NCI-H510A (cell line): Measurements from ENCODE around the gene FAM149B1.
"Not testable (repeated sequence)": the region's sequence is repeated elsewhere in the genome, so short reads cannot be mapped to it uniquely, and the experiment has no call there.

ENCODE experiments used
- DNase-seq: peaks from one replicate; lab custom pipeline; 2025; lab: John Stamatoyannopoulos, UW

Gene FAM149B1

DNA sequence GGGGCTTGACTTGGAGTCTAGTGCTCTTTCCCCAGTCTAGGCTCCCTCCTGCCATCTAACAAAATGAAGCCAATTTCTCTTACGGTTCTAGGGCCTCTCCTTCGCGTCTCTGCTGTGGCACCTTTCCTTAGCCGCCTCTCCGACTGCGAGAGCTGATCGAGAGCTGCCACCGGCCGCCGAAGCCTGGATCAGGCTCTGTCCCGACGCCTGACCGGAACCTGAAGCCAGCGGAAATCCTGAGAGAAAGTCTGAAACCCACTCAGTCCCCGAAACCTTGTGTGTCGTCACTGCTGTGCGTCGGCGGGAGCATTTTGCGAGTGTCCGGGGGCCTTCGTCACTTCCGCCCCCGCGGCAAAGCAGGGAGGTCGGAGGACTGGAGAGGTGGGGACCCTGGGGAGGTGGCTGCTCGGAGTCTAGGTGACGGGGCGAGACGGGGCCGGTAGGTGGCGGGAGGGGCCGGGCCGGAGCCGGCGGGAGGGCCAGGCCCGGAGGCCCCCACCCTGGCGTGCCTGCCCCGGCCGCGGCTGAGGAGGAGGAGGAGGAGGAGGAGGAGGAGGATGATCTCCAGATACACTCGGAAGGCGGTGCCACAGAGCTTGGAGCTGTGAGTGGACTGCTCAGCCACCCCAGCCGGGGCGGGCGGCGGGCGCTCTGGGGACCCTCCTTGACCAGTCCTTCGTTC, at the start of gene FAM149B1, which contains the start of gene ECD:
Gene FAM149B1, plus strand, starts transcription at position 337 of the 682 bp plus-strand sequence. Its CDS starts 221 bp downstream, at position 558.
Gene ECD, minus strand, starts transcription at position 226 of the 682 bp plus-strand sequence. CDS start 4,071 bp downstream, outside the sequence.
- DNase-seq: peak; percentile 81

GRCh38 chr10:73119457-73119856, 48.5 kb upstream of the FAM149B1 start:
- no peak for DNase-seq

DNA sequence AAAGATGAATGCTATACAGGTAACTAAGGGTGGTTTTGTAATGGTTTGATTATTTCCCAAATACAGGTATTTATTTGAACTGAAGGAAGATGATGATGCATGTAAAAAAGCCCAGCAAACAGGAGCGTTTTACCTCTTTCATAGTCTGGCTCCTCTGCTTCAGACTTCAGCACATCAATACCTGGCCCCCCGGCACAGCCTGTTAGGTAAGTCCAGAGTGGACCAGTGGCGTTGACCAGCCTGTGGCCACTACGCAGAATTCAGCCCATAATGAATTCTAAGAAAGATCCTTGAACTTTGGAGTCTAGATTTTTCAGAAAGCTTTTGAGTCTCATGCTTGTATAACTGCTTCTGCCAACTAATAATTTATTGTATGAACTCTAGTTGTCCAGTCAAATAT, 48.0 kb upstream of the FAM149B1 start:
- DNase-seq: no peak

- no peak for DNase-seq
These were observed 41.6 kb upstream of the FAM149B1 start for GRCh38 chr10:73126343-73126742.

- no peak for DNase-seq
These were observed 36.6 kb upstream of the FAM149B1 start for GRCh38 chr10:73131301-73131700.

DNA sequence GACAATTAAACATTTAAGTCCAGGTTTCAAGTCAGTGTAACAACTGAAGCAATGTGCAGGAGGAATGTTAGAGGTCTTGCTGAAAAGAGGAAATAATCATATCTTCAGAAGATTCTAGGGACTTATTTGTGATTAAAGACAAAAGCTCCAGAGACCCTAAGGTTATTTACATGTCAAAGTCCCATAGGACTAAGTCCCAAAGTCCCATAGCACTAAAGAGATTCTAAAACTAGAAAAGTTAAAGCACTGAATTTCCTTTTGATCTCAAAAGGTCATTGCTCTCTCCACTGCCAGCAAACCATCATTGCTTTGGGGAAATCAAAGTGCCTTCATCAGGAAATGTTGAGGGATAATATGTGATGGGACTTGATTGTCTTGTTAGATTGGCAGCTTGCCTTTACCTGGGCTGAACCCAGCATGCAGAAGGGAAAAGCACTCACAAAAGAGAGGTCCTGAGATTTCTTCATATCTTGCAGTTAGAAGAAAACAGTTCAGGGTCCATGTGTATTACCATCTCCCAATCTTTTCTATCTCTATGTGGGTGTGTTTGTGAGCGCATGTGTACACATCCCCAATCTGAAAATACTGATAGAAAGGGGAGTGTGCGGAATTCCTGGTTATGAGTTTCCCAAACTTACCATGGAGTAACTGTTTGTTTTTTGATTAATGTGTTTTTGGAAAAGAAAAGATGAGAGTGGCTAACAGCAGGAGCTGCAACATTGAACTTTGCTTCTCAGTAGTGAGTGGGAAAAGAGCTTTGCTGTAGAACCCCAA, 35.8 kb upstream of the FAM149B1 start:
- no peak for DNase-seq

DNA sequence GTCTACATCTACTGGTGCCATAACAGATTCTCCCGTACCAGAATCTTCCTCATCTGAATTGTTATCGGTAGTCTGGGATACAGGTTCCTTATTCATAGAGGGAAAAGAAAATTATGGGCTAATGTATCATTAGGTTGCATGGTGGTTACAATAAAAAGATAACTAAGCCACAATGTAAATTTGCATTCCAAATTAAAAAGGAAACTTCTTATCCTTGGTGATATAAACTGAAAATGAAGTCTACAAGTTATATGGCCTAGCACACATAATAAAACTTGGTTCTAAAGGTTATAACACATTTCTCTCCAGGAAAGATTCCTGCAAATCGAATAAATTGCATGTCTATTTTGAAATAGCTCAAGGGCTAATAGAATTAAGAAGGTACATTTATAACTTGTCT, 33.2 kb upstream of the FAM149B1 start:
- no peak for DNase-seq

DNA sequence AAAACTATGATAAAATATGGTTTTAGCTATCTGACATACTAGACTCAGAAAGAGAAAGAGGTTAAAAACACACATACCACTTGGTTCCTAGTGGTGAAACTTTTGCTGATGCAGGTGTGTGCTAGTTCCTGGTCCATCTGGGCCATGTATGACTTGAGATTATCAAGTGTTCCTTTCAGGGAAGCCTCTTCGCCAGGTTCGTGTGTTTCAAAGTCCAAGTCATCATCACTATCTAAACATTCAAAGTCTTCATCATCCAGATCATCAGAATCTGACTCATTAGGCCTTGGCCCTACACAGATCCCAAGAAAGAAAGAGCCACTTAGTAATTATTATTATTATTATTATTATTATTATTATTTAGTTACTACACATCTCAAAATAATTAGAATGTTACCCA, 31.3 kb upstream of the FAM149B1 start:
- DNase-seq: no peak

- no peak for DNase-seq
These were observed 28.7 kb upstream of the FAM149B1 start for GRCh38 chr10:73139251-73139650.

- no peak for DNase-seq
These were observed 26.3 kb upstream of the FAM149B1 start for GRCh38 chr10:73141603-73142002.

DNA sequence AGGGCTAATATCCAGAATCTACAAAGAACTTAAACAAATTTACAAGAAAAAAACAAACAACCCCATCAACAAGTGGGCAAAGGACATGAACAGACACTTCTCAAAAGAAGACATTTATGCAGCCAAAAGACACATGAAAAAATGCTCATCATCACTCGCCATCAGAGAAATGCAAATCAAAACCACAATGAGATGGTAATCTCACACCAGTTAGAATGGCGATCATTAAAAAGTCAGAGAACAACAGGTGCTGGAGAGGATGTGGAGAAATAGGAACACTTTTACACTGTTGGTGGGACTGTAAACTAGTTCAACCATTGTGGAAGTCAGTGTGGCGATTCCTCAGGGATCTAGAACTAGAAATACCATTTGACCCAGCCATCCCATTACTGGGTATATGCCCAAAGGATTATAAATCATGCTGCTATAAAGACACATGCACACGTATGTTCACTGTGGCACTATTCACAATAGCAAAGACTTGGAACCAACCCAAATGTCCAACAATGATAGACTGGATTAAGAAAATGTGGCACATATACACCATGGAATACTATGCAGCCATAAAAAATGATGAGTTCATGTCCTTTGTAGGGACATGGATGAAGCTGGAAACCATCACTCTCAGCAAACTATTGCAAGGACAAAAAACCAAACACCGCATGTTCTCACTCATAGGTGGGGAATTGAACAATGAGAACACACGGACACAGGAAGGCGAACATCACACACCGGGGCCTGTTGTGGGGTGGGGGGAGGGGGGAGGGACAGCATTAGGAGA, 17.1 kb upstream of the FAM149B1 start:
- not testable (repeated sequence) for DNase-seq

- no peak for DNase-seq
These were observed 15.9 kb upstream of the FAM149B1 start for GRCh38 chr10:73152009-73152408.

GRCh38 chr10:73156054-73156453, 11.9 kb upstream of the FAM149B1 start:
- DNase-seq: no peak

DNA sequence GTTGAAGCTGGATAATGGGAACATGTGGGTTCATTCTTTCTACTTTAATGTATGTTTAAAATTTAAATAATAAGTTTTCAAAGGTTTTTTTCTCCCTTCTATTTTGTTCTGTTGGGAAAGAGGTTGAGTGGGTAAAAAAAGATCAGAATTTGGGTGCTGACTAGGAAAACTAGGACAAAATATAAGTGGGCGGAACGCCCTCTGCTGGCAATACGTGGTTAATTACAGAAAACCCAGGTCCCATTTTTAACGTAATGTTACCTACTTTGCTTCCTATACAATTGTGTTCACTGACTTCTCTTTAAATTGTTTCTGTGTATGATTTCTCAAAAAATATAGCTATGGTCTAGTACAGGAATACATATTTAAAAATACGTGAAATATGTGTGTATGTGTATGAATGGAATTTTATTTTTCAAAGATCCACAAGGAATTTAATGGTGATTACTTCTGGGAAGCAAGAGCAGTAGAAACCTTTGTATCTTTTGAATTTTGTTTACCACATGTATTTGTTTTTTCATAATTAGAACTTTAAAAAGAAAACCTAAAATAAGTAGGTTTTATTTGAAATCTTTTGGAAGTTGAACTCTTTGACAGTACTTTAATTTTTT, 8.8 kb upstream of the FAM149B1 start:
- DNase-seq: no peak

- DNase-seq: no peak
These were observed 6.8 kb upstream of the FAM149B1 start for GRCh38 chr10:73161079-73161478.

DNA sequence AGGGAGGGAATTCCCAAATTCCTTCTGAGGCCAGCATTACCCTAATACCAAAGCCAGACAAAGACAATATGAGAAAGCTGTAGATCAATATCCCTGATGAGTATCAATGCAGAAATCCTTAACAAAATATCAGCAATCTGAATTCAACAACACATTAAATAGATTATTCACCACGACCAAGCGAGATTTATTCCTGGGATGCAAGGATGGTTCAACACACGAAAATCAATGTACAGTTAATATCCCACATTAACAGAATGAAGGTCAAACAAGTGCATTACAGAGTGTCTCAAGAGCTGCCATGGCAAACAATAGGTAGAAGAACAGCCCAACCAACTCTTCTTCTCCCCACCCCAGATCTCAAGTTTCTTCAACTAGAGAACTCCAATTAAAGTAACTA, 6.3 kb upstream of the FAM149B1 start:
- no peak for DNase-seq

GRCh38 chr10:73163096-73163495, 4.8 kb upstream of the FAM149B1 start:
- no peak for DNase-seq

GRCh38 chr10:73166972-73167371, 947 bp upstream of the FAM149B1 start:
- no peak for DNase-seq

- DNase-seq: no peak
These were observed 499 bp upstream of the FAM149B1 start for GRCh38 chr10:73167458-73167782.

DNA sequence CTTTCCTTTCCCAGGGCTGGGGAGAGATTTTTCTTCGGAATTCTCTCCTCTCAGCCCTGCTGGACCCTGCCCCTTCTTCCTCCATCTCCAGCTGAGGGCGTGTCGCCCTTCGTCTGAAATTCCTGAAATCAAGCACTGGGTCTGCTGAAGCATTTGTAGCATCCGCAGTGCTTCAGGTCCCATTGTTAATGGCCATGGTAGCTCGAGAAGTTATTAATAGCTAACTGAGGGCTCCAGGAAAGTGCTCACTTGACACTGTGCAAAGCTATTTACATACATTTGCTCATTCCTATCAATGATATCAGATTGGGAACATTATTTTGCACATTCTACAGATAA, 515 bp downstream of the FAM149B1 start:
- DNase-seq: no peak

- no peak for DNase-seq
These were observed 1.4 kb downstream of the FAM149B1 start for GRCh38 chr10:73169320-73169719.

- no peak for DNase-seq
These were observed 4.9 kb downstream of the FAM149B1 start for GRCh38 chr10:73172867-73173266.
